Inflammatory macrophage (primary cell): ENCODE data around the gene PIP5K1B.

ENCODE experiments used
- DNase-seq, 2 donors: peaks; one replicate each; pipeline ENCODE4 v3.0.0-alpha.2; 2020 to 2022

The PIP5K1B gene

GRCh38 chr9:68740561-68740960 lies 35.5 kb downstream of the PIP5K1B start:
- no peak for DNase-seq

- DNase-seq = no peak
Observed at GRCh38 chr9:68741234-68741633, 36.2 kb downstream of the PIP5K1B start.

- DNase-seq = no peak
Observed at GRCh38 chr9:68741704-68742332, 36.8 kb downstream of the PIP5K1B start.

- no peak for DNase-seq
Observed at GRCh38 chr9:68742333-68742730, 37.3 kb downstream of the PIP5K1B start.

GRCh38 chr9:68744426-68744825 lies 39.4 kb downstream of the PIP5K1B start:
- no peak for DNase-seq

GRCh38 chr9:68746525-68746924 lies 41.5 kb downstream of the PIP5K1B start:
- DNase-seq = no peak

GRCh38 chr9:68747043-68747533 lies 42.0 kb downstream of the PIP5K1B start:
- no peak for DNase-seq

- no peak for DNase-seq
Observed at GRCh38 chr9:68749135-68749534, 44.1 kb downstream of the PIP5K1B start.

- DNase-seq = no peak
Observed at GRCh38 chr9:68749579-68750159, 44.6 kb downstream of the PIP5K1B start.

- DNase-seq = no peak
Observed at GRCh38 chr9:68750255-68750654, 45.2 kb downstream of the PIP5K1B start.

- DNase-seq = no peak
Observed at GRCh38 chr9:68750786-68751185, 45.7 kb downstream of the PIP5K1B start.

- no peak for DNase-seq
Observed at GRCh38 chr9:68751556-68751955, 46.5 kb downstream of the PIP5K1B start.

GRCh38 chr9:68755051-68755450 lies 50.0 kb downstream of the PIP5K1B start:
- DNase-seq = no peak

- DNase-seq = no peak
Observed at GRCh38 chr9:68755752-68756151, 50.7 kb downstream of the PIP5K1B start.

- DNase-seq = no peak
Observed at GRCh38 chr9:68759981-68760673, 55.1 kb downstream of the PIP5K1B start.

GRCh38 chr9:68760674-68761333 lies 55.8 kb downstream of the PIP5K1B start:
- no peak for DNase-seq

- no peak for DNase-seq
Observed at GRCh38 chr9:68762570-68762969, 57.5 kb downstream of the PIP5K1B start.

- DNase-seq = no peak
Observed at GRCh38 chr9:68763104-68763503, 58.1 kb downstream of the PIP5K1B start.

- DNase-seq = no peak
Observed at GRCh38 chr9:68768619-68769018, 63.6 kb downstream of the PIP5K1B start.

- no peak for DNase-seq
Observed at GRCh38 chr9:68769852-68770251, 64.8 kb downstream of the PIP5K1B start.

- no peak for DNase-seq
Observed at GRCh38 chr9:68771376-68771775, 66.3 kb downstream of the PIP5K1B start.

GRCh38 chr9:68775003-68775730 lies 70.1 kb downstream of the PIP5K1B start:
- DNase-seq = no peak
